HepG2 (cell line): Measurements from ENCODE around the gene MLH1. TPM values are rescaled to one million over a fixed set of nuclear protein-coding genes. Genes with fewer than 3 reads are reported as not detected.

Experiments
- CBX2 ChIP-seq, 2 experiments: fragments of 200-600 bp in 1 of 2; sonication (generic); formaldehyde crosslinking in 1 of 2; IDR thresholded peaks; 2 replicates each; pipeline versions ENCODE4 v1.7.0 to v1.8.1; 2018 to 2022; ENCODE audit warnings: low read depth in 2 of 2, low read length in 1 of 2, mild to moderate bottlenecking in 1 of 2, missing genetic modification reagents in 1 of 2
- CBX5 ChIP-seq: sonication (generic); formaldehyde crosslinking; IDR thresholded peaks from 2 replicates; pipeline ENCODE4 v1.4.0; 2020; ENCODE audit warnings: missing genetic modification reagents, borderline replicate concordance
- KLF6 ChIP-seq: IDR thresholded peaks from 2 replicates; pipeline ENCODE4 v1.8.0; 2016; ENCODE audit warnings: missing biosample characterization, missing genetic modification reagents
- MAFF ChIP-seq: IDR thresholded peaks from 2 replicates; pipeline ENCODE4 v1.6.1; 2011; ENCODE audit warnings: low read depth, low read length, improper control_type of control experiment
- MEIS2 ChIP-seq: sonication (generic); formaldehyde crosslinking; IDR thresholded peaks from 2 replicates; pipeline ENCODE4 v1.9.0; 2021; ENCODE audit warnings: mild to moderate bottlenecking, missing genetic modification reagents
- POLR2G ChIP-seq: fragments of 200-400 bp; formaldehyde crosslinking; IDR thresholded peaks from 2 replicates; pipeline ENCODE4 v1.6.1; 2018; ENCODE audit warnings: mild to moderate bottlenecking, low read depth, low read length, moderate library complexity
- REL ChIP-seq: sonication (generic); formaldehyde crosslinking; conservative IDR thresholded peaks from 2 replicates; pipeline ENCODE4 v1.8.0; 2022; ENCODE audit warnings: mild to moderate bottlenecking, missing genetic modification reagents, moderate library complexity
- SMYD3 ChIP-seq: sonication (generic); formaldehyde crosslinking; IDR thresholded peaks from 2 replicates; pipeline ENCODE4 v1.8.1; 2023; ENCODE audit warnings: mild to moderate bottlenecking, missing genetic modification reagents
- SNAPC5 ChIP-seq: sonication (generic); formaldehyde crosslinking; IDR thresholded peaks from 2 replicates; pipeline ENCODE4 v1.8.1; 2023; ENCODE audit warnings: mild to moderate bottlenecking, missing genetic modification reagents, borderline replicate concordance
- STAT5B ChIP-seq: sonication (generic); formaldehyde crosslinking; IDR thresholded peaks from 2 replicates; pipeline ENCODE4 v1.4.0; 2020; ENCODE audit warnings: missing genetic modification reagents
- TAF1 ChIP-seq: sonication (generic); formaldehyde crosslinking; IDR thresholded peaks from 2 replicates; pipeline ENCODE4 v1.4.0; 2020; ENCODE audit warnings: missing genetic modification reagents
- TEAD2 ChIP-seq: sonication (generic); formaldehyde crosslinking; IDR thresholded peaks from 2 replicates; pipeline ENCODE4 v1.9.0; 2021; ENCODE audit warnings: missing genetic modification reagents
- ZMAT3 ChIP-seq: sonication (generic); formaldehyde crosslinking; conservative IDR thresholded peaks from 2 replicates; pipeline ENCODE4 v1.7.0; 2021; ENCODE audit warnings: missing genetic modification reagents
- ZNF142 ChIP-seq: sonication (generic); formaldehyde crosslinking; IDR thresholded peaks from 2 replicates; pipeline ENCODE4 v1.4.0; 2020; ENCODE audit warnings: missing genetic modification reagents
- ZNF263 ChIP-seq: sonication (generic); formaldehyde crosslinking; IDR thresholded peaks from 2 replicates; pipeline ENCODE4 v1.4.0; 2020; ENCODE audit warnings: missing genetic modification reagents
- ZNF280B ChIP-seq: sonication (generic); formaldehyde crosslinking; IDR thresholded peaks from 2 replicates; pipeline ENCODE4 v1.5.0; 2020; ENCODE audit warnings: missing genetic modification reagents, mild to moderate bottlenecking, borderline replicate concordance
- ZNF383 ChIP-seq: sonication (generic); formaldehyde crosslinking; IDR thresholded peaks from 2 replicates; pipeline ENCODE4 v1.4.0; 2020; ENCODE audit warnings: missing genetic modification reagents, mild to moderate bottlenecking, borderline replicate concordance
- ZNF605 ChIP-seq: sonication (generic); formaldehyde crosslinking; IDR thresholded peaks from 2 replicates; pipeline ENCODE4 v1.8.0; 2022; ENCODE audit warnings: mild to moderate bottlenecking, missing genetic modification reagents
- ZNF740 ChIP-seq: sonication (generic); formaldehyde crosslinking; IDR thresholded peaks from 2 replicates; pipeline ENCODE4 v1.4.0; 2020; ENCODE audit warnings: missing genetic modification reagents
- ZNF841 ChIP-seq: sonication (generic); formaldehyde crosslinking; IDR thresholded peaks from 2 replicates; pipeline ENCODE4 v1.8.1; 2023; ENCODE audit warnings: missing genetic modification reagents, borderline replicate concordance
- ZSCAN5A ChIP-seq: sonication (generic); formaldehyde crosslinking; IDR thresholded peaks from 2 replicates; pipeline ENCODE4 v1.8.0; 2022; ENCODE audit warnings: mild to moderate bottlenecking, missing genetic modification reagents, borderline replicate concordance
- polyA plus RNA-seq, 8 experiments: library from polyadenylated mRNA; depleted of rRNA in 3 of 8; stranded (reverse) in 7 of 8; unstranded in 1 of 8; fragments of >200 nt; fragmentation: Illumina TruSeq in 4 of 8; extraction: Trizol in 4 of 8; gene quantifications; 2 replicates each; pipeline versions ENCODE4 v1.2.1 to v1.2.3, GENCODE V29; 2011 to 2016; ENCODE audit warnings: low read depth in 4 of 8, missing spikeins in 1 of 8, mixed read lengths in 1 of 8; ENCODE audit not compliant: insufficient read depth in 1 of 8
- total RNA-seq, 5 experiments: library from RNA; depleted of rRNA; stranded (reverse); fragments of >200 nt; fragmentation: Illumina TruSeq; extraction: Trizol; gene quantifications; 2 replicates each; pipeline ENCODE4 v1.2.3, GENCODE V29; 2016; ENCODE audit warnings: low read depth in 1 of 5

The MLH1 gene
- total and polyA plus RNA-seq, 2 of the 13 experiments (the other 11 are each of a cell fraction or from before 2014, with no cell fraction given), result 29.5 to 70.8 TPM

GRCh38 chr3:36992806-36993325 is 452 bp upstream of the MLH1 start, which contains the start of gene EPM2AIP1 (continued):
- TF ChIP-seq ZNF142 (no peak; the same call in none of the 2 replicates), TAF1 (peak; percentile 90), ZNF383 (CRISPR knock-in tag) (no peak), ZNF740 (no peak), POLR2G (peak; percentile 95), KLF6 (peak; percentile 7; the same call in 1 of the 2 replicates), SMYD3 (CRISPR knock-in tag) (no peak), REL (CRISPR knock-in tag) (no peak), SNAPC5 (no peak), ZSCAN5A (peak; percentile 67; the same call in 1 of the 2 replicates), TEAD2 (CRISPR knock-in tag) (0 out of 2 replicates have a peak, but pooled peaks have one; percentile 38), STAT5B (CRISPR knock-in tag) (peak; percentile 67; the same call in 1 of the 2 replicates), CBX5 (CRISPR knock-in tag) (no peak), ZNF841 (CRISPR knock-in tag) (no peak), ZNF605 (CRISPR knock-in tag) (no peak; the same call in none of the 2 replicates), MAFF (no peak), ZMAT3 (peak; percentile 84), ZNF263 (CRISPR knock-in tag) (peak; percentile 67; the same call in 1 of the 2 replicates), MEIS2 (no peak), ZNF280B (CRISPR knock-in tag) (peak; percentile 64; the same call in 1 of the 2 replicates), CBX2 (IDR thresholded peaks at IDR 0.05; ENCODE audit: low read depth, low read length) (no peak), CBX2 (CRISPR knock-in tag; IDR thresholded peaks at IDR 0.05; ENCODE audit: low read depth) (no peak)
